Keratinocyte (primary cell): Measurements from ENCODE around the gene TK1. TPM values are rescaled to one million over a fixed set of nuclear protein-coding genes. Genes with fewer than 3 reads are reported as not detected.

Source experiments
- DNase-seq: peaks from one replicate; pipeline ENCODE4 v3.0.0-alpha.2; 2011; ENCODE audit warnings: low read depth, missing footprints, low spot score
- FAIRE-seq: peaks from 2 replicates; lab custom pipeline; 2011; peaks lifted over from hg19 to GRCh38; lab: Jason Lieb, UNC
- H2AFZ ChIP-seq: 2 replicates; pipeline ENCODE4 v1.6.0; 2012; ENCODE audit warnings: low read length, control low read depth, inconsistent platforms; ENCODE audit not compliant: control insufficient read depth
- H3K27ac ChIP-seq: 2 replicates; pipeline ENCODE4 v1.5.1; 2011; ENCODE audit warnings: low read length; ENCODE audit not compliant: control insufficient read depth, insufficient read depth
- H3K27me3 ChIP-seq: 3 replicates; pipeline ENCODE4 v1.6.0; 2011; ENCODE audit warnings: low read length; ENCODE audit not compliant: control insufficient read depth, insufficient read depth; ENCODE audit errors: extremely low read depth
- H3K36me3 ChIP-seq, 2 experiments: 2 replicates in 1 of 2; 3 replicates in 1 of 2; pipeline ENCODE4 v1.5.1; 2011; ENCODE audit warnings: low read length in 2 of 2, mild to moderate bottlenecking in 1 of 2; ENCODE audit not compliant: control insufficient read depth in 2 of 2, insufficient read depth in 2 of 2; ENCODE audit errors: extremely low read depth in 1 of 2
- H3K4me1 ChIP-seq: 3 replicates; pipeline ENCODE4 v1.5.1; 2011; ENCODE audit warnings: low read length; ENCODE audit not compliant: control insufficient read depth, insufficient read depth; ENCODE audit errors: extremely low read depth
- H3K4me2 ChIP-seq: 3 replicates; pipeline ENCODE4 v1.6.0; 2011; ENCODE audit warnings: low read depth, low read length; ENCODE audit not compliant: control insufficient read depth, insufficient read depth; ENCODE audit errors: extremely low read depth
- H3K4me3 ChIP-seq, 3 experiments: fragments of 200-600 bp in 1 of 3; sonication (generic) in 1 of 3; 2 replicates in 2 of 3; 3 replicates in 1 of 3; pipeline ENCODE4 v1.5.1; 2011 to 2016; ENCODE audit warnings: low read length in 3 of 3, mild to moderate bottlenecking in 3 of 3, control low read depth in 2 of 3, inconsistent platforms in 1 of 3, low read depth in 1 of 3, mixed read lengths in 1 of 3, mixed run types in 1 of 3, moderate library complexity in 1 of 3; ENCODE audit not compliant: control insufficient read depth in 2 of 3, insufficient read depth in 2 of 3; ENCODE audit errors: extremely low read depth in 1 of 3
- H3K79me2 ChIP-seq: 2 replicates; pipeline ENCODE4 v1.6.0; 2012; ENCODE audit warnings: low read length; ENCODE audit not compliant: control insufficient read depth, insufficient read depth
- H3K9ac ChIP-seq: 3 replicates; pipeline ENCODE4 v1.6.0; 2011; ENCODE audit warnings: low read length; ENCODE audit not compliant: control insufficient read depth, insufficient read depth; ENCODE audit errors: extremely low read depth
- H3K9me1 ChIP-seq: 3 replicates; pipeline ENCODE4 v1.6.0; 2011; ENCODE audit warnings: low read length; ENCODE audit not compliant: control insufficient read depth, insufficient read depth; ENCODE audit errors: extremely low read depth
- H3K9me3 ChIP-seq: 2 replicates; pipeline ENCODE4 v1.5.1; 2012; ENCODE audit warnings: low read depth, low read length; ENCODE audit not compliant: control insufficient read depth
- H4K20me1 ChIP-seq: 3 replicates; pipeline ENCODE4 v1.6.0; 2011; ENCODE audit warnings: low read length; ENCODE audit not compliant: control insufficient read depth, insufficient read depth; ENCODE audit errors: extremely low read depth
- CTCF ChIP-seq, 3 experiments: IDR thresholded peaks in 1 of 3; conservative IDR thresholded peaks in 1 of 3; optimal IDR thresholded peaks in 1 of 3; 2 replicates in 2 of 3; 3 replicates in 1 of 3; pipeline versions ENCODE3 to v1.5.1; 2011; ENCODE audit warnings: low read length in 3 of 3, mild to moderate bottlenecking in 3 of 3, moderate library complexity in 2 of 3, control low read depth in 1 of 3, inconsistent platforms in 1 of 3; ENCODE audit not compliant: insufficient read depth in 2 of 3; ENCODE audit errors: extremely low read depth in 1 of 3
- EZH2 ChIP-seq: IDR thresholded peaks from one replicate; pipeline ENCODE4 v1.6.1; 2012; ENCODE audit warnings: inconsistent platforms, mild to moderate bottlenecking, low read length, moderate library complexity
- dilution Hi-C: fragments of 300-500 bp; cut with MboI; formaldehyde crosslinking; loops from one replicate; pipeline ENCODE4 v1.7.0; 2020; ENCODE audit warnings: low sequenced_read_pairs; ENCODE audit not compliant: extremely low pct_ligation_motif_present
- polyA plus RNA-seq, 5 experiments: library from polyadenylated mRNA; depleted of rRNA in 3 of 5; stranded (reverse) in 3 of 5; stranded (forward) in 1 of 5; unstranded in 1 of 5; fragments of >200 nt; gene quantifications; 1 replicate in 1 of 5; 2 replicates in 3 of 5; 3 replicates in 1 of 5; pipeline versions ENCODE4 v1.2.1 to v1.2.3, GENCODE V29; 2011 to 2012; ENCODE audit warnings: missing spikeins in 2 of 5, low read depth in 1 of 5, low replicate concordance in 1 of 5

Gene TK1
- polyA plus RNA-seq, 1 donor (not counting 4 experiments of a cell fraction or from before 2014, with no cell fraction given), result 21.8 TPM

GRCh38 chr17:78135858-78136500 is 50.9 kb downstream of the TK1 start:
- Histone ChIP-seq H3K9ac (no peak overlapping the region), H3K27me3 (peaks cover 24% of the 10 kb centered on the region), H3K4me3 (no peak overlapping the region), H3K9me1 (peaks cover 4% of the 10 kb centered on the region), H3K79me2 (no peaks in the 10 kb centered on the region), H4K20me1 (no peaks in the 10 kb centered on the region), H3K9me3 (no peaks in the 10 kb centered on the region), H3K27ac (no peak overlapping the region), H2AFZ (no peak overlapping the region), H3K4me2 (no peak overlapping the region), H3K36me3 (no peaks in the 10 kb centered on the region), H3K4me1 (peaks cover 19% of the 10 kb centered on the region)
- FAIRE-seq, result no peak
- no peak for TF ChIP-seq EZH2
- no peak for TF ChIP-seq CTCF (optimal IDR thresholded peaks at IDR 0.05 in 1 of 3, IDR thresholded peaks at IDR 0.05 in 1 of 3, conservative IDR thresholded peaks at IDR 0.05 in 1 of 3; ENCODE audit: extremely low read depth in 1 of 3, insufficient read depth in 2 of 3, low read length in 3 of 3)
- dilution Hi-C loops, result no loop called here
- DNase-seq, result no peak

- Histone ChIP-seq H3K9me1 (peaks cover 4% of the 10 kb centered on the region), H2AFZ (no peak overlapping the region), H3K4me1 (peaks cover 11% of the 10 kb centered on the region), H3K4me2 (no peak overlapping the region), H3K4me3 (no peak overlapping the region), H3K36me3 (no peaks in the 10 kb centered on the region), H3K9ac (no peak overlapping the region), H3K79me2 (no peaks in the 10 kb centered on the region), H3K27ac (no peak overlapping the region), H3K27me3 (peaks cover 31% of the 10 kb centered on the region), H3K9me3 (no peaks in the 10 kb centered on the region), H4K20me1 (no peaks in the 10 kb centered on the region)
- TF ChIP-seq EZH2, result no peak
- no peak for TF ChIP-seq CTCF (optimal IDR thresholded peaks at IDR 0.05 in 1 of 3, IDR thresholded peaks at IDR 0.05 in 1 of 3, conservative IDR thresholded peaks at IDR 0.05 in 1 of 3; ENCODE audit: extremely low read depth in 1 of 3, insufficient read depth in 2 of 3, low read length in 3 of 3)
- dilution Hi-C loops, result no loop called here
- DNase-seq, result no peak
- FAIRE-seq, result no peak
These were observed 51.9 kb downstream of the TK1 start for GRCh38 chr17:78134899-78135385.
